ENCODE results near the gene ABHD18. TPM values are rescaled to one million over a fixed set of nuclear protein-coding genes. Genes with fewer than 3 reads are reported as not detected.
"Not testable (repeated sequence)": the region's sequence is repeated elsewhere in the genome, so short reads cannot be mapped to it uniquely, and the experiment has no call there.

Gene ABHD18
- total and polyA plus RNA-seq, 4 donors: 9.9 to 13.7 (median 12.6) TPM

- H3K36me3 ChIP-seq (ENCODE audit: control insufficient read depth, insufficient read depth, low read length): peaks cover 29% of the 10 kb centered on the region
- H3K27ac ChIP-seq (ENCODE audit: low read depth, low read length): no peak overlapping the region
- H3K4me1 ChIP-seq (ENCODE audit: control insufficient read depth, insufficient read depth, low read length): no peaks in the 10 kb centered on the region
- no peaks in the 10 kb centered on the region for H3K9me3 ChIP-seq (ENCODE audit: control insufficient read depth, insufficient read depth, low read length)
- H3K4me3 ChIP-seq (ENCODE audit: low read depth, low read length): no peak overlapping the region
- no peaks in the 10 kb centered on the region for H3K27me3 ChIP-seq (ENCODE audit: control insufficient read depth, insufficient read depth, low read length)
- no peak for DNase-seq (ENCODE audit: low read depth in 4 of 6, low spot score in 6 of 6)
Observed at GRCh38 chr4:128025319-128025718, 60.1 kb downstream of the ABHD18 start.

- no peak for DNase-seq (ENCODE audit: low read depth in 4 of 6, low spot score in 6 of 6)
- WGBS (ENCODE audit: insufficient coverage): no CpG with 5 or more reads among the region's 4 CpGs
- Histone ChIP-seq H3K9me3 (ENCODE audit: control insufficient read depth, insufficient read depth, low read length) (no peaks in the 10 kb centered on the region), H3K36me3 (ENCODE audit: control insufficient read depth, insufficient read depth, low read length) (peaks cover 13% of the 10 kb centered on the region), H3K4me3 (ENCODE audit: low read depth, low read length) (no peak overlapping the region), H3K27me3 (ENCODE audit: control insufficient read depth, insufficient read depth, low read length) (no peaks in the 10 kb centered on the region), H3K4me1 (ENCODE audit: control insufficient read depth, insufficient read depth, low read length) (no peaks in the 10 kb centered on the region), H3K27ac (ENCODE audit: low read depth, low read length) (no peak overlapping the region)
Observed at GRCh38 chr4:128029907-128030306, 64.7 kb downstream of the ABHD18 start.

GRCh38 chr4:128031756-128032384 is 66.7 kb downstream of the ABHD18 start:
- H3K36me3 ChIP-seq (ENCODE audit: control insufficient read depth, insufficient read depth, low read length): peaks cover 10% of the 10 kb centered on the region
- H3K4me1 ChIP-seq (ENCODE audit: control insufficient read depth, insufficient read depth, low read length): no peaks in the 10 kb centered on the region
- no peaks in the 10 kb centered on the region for H3K27me3 ChIP-seq (ENCODE audit: control insufficient read depth, insufficient read depth, low read length)
- WGBS (ENCODE audit: insufficient coverage): no CpG with 5 or more reads among the region's 3 CpGs
- no peak for DNase-seq (ENCODE audit: low read depth in 4 of 6, low spot score in 6 of 6)
- H3K4me3 ChIP-seq (ENCODE audit: low read depth, low read length): no peak overlapping the region
- no peaks in the 10 kb centered on the region for H3K9me3 ChIP-seq (ENCODE audit: control insufficient read depth, insufficient read depth, low read length)
- no peak overlapping the region for H3K27ac ChIP-seq (ENCODE audit: low read depth, low read length)

- Histone ChIP-seq H3K4me3 (ENCODE audit: low read depth, low read length) (no peak overlapping the region), H3K27me3 (ENCODE audit: control insufficient read depth, insufficient read depth, low read length) (no peaks in the 10 kb centered on the region), H3K9me3 (ENCODE audit: control insufficient read depth, insufficient read depth, low read length) (no peaks in the 10 kb centered on the region), H3K36me3 (ENCODE audit: control insufficient read depth, insufficient read depth, low read length) (no peaks in the 10 kb centered on the region), H3K27ac (ENCODE audit: low read depth, low read length) (no peak overlapping the region), H3K4me1 (ENCODE audit: control insufficient read depth, insufficient read depth, low read length) (no peaks in the 10 kb centered on the region)
- WGBS (ENCODE audit: insufficient coverage): no CpG with 5 or more reads among the region's 1 CpG
- no peak for DNase-seq (ENCODE audit: low read depth in 4 of 6, low spot score in 6 of 6)
Observed at GRCh38 chr4:128039568-128039967, 74.4 kb downstream of the ABHD18 start.

GRCh38 chr4:128047019-128047418 is 81.8 kb downstream of the ABHD18 start:
- not testable (repeated sequence) for H3K27me3 ChIP-seq (ENCODE audit: control insufficient read depth, insufficient read depth, low read length); H3K9me3 ChIP-seq (ENCODE audit: control insufficient read depth, insufficient read depth, low read length); H3K4me3 ChIP-seq (ENCODE audit: low read depth, low read length); H3K27ac ChIP-seq (ENCODE audit: low read depth, low read length); H3K4me1 ChIP-seq (ENCODE audit: control insufficient read depth, insufficient read depth, low read length); H3K36me3 ChIP-seq (ENCODE audit: control insufficient read depth, insufficient read depth, low read length); DNase-seq (ENCODE audit: low read depth in 4 of 6, low spot score in 6 of 6)
- 95% methylated on average over 3 of the region's 9 CpGs for WGBS (ENCODE audit: insufficient coverage)

- WGBS (ENCODE audit: insufficient coverage): 94% methylated on average over 32 of the region's 34 CpGs
- H3K27me3 ChIP-seq (ENCODE audit: control insufficient read depth, insufficient read depth, low read length); H3K9me3 ChIP-seq (ENCODE audit: control insufficient read depth, insufficient read depth, low read length); H3K4me1 ChIP-seq (ENCODE audit: control insufficient read depth, insufficient read depth, low read length); H3K36me3 ChIP-seq (ENCODE audit: control insufficient read depth, insufficient read depth, low read length); DNase-seq (ENCODE audit: low read depth in 4 of 6, low spot score in 6 of 6); H3K27ac ChIP-seq (ENCODE audit: low read depth, low read length); H3K4me3 ChIP-seq (ENCODE audit: low read depth, low read length): not testable (repeated sequence)
Observed at GRCh38 chr4:128047514-128047913, 82.3 kb downstream of the ABHD18 start.

- 93% methylated on average over 3 of the region's 10 CpGs for WGBS (ENCODE audit: insufficient coverage)
- not testable (repeated sequence) for H3K27ac ChIP-seq (ENCODE audit: low read depth, low read length); H3K27me3 ChIP-seq (ENCODE audit: control insufficient read depth, insufficient read depth, low read length); DNase-seq (ENCODE audit: low read depth in 4 of 6, low spot score in 6 of 6); H3K36me3 ChIP-seq (ENCODE audit: control insufficient read depth, insufficient read depth, low read length); H3K4me1 ChIP-seq (ENCODE audit: control insufficient read depth, insufficient read depth, low read length); H3K4me3 ChIP-seq (ENCODE audit: low read depth, low read length); H3K9me3 ChIP-seq (ENCODE audit: control insufficient read depth, insufficient read depth, low read length)
Observed at GRCh38 chr4:128051229-128051628, 86.0 kb downstream of the ABHD18 start.

- not testable (repeated sequence) for H3K4me1 ChIP-seq (ENCODE audit: control insufficient read depth, insufficient read depth, low read length); H3K9me3 ChIP-seq (ENCODE audit: control insufficient read depth, insufficient read depth, low read length); H3K36me3 ChIP-seq (ENCODE audit: control insufficient read depth, insufficient read depth, low read length); H3K27me3 ChIP-seq (ENCODE audit: control insufficient read depth, insufficient read depth, low read length); DNase-seq (ENCODE audit: low read depth in 4 of 6, low spot score in 6 of 6); H3K4me3 ChIP-seq (ENCODE audit: low read depth, low read length); H3K27ac ChIP-seq (ENCODE audit: low read depth, low read length)
- 67% methylated on average over 3 of the region's 9 CpGs for WGBS (ENCODE audit: insufficient coverage)
Observed at GRCh38 chr4:128054907-128055306, 89.7 kb downstream of the ABHD18 start.

GRCh38 chr4:128055441-128056206 is 90.4 kb downstream of the ABHD18 start:
- not testable (repeated sequence) for H3K9me3 ChIP-seq (ENCODE audit: control insufficient read depth, insufficient read depth, low read length); H3K4me1 ChIP-seq (ENCODE audit: control insufficient read depth, insufficient read depth, low read length); DNase-seq (ENCODE audit: low read depth in 4 of 6, low spot score in 6 of 6); H3K27ac ChIP-seq (ENCODE audit: low read depth, low read length); H3K4me3 ChIP-seq (ENCODE audit: low read depth, low read length); H3K27me3 ChIP-seq (ENCODE audit: control insufficient read depth, insufficient read depth, low read length); H3K36me3 ChIP-seq (ENCODE audit: control insufficient read depth, insufficient read depth, low read length)
- 87% methylated on average over 3 of the region's 10 CpGs for WGBS (ENCODE audit: insufficient coverage)

- Histone ChIP-seq H3K27me3 (ENCODE audit: control insufficient read depth, insufficient read depth, low read length) (no peaks in the 10 kb centered on the region), H3K4me1 (ENCODE audit: control insufficient read depth, insufficient read depth, low read length) (no peaks in the 10 kb centered on the region), H3K27ac (ENCODE audit: low read depth, low read length) (no peak overlapping the region), H3K9me3 (ENCODE audit: control insufficient read depth, insufficient read depth, low read length) (no peaks in the 10 kb centered on the region), H3K4me3 (ENCODE audit: low read depth, low read length) (no peak overlapping the region), H3K36me3 (ENCODE audit: control insufficient read depth, insufficient read depth, low read length) (no peaks in the 10 kb centered on the region)
- no peak for DNase-seq (ENCODE audit: low read depth in 4 of 6, low spot score in 6 of 6)
Observed at GRCh38 chr4:128056396-128056795, 91.2 kb downstream of the ABHD18 start.

Data from spinal cord (tissue), 10 donors.